ENCODE results near the gene REL.
"Not testable (repeated sequence)": the region's sequence is repeated elsewhere in the genome, so short reads cannot be mapped to it uniquely, and the experiment has no call there.

DNA sequence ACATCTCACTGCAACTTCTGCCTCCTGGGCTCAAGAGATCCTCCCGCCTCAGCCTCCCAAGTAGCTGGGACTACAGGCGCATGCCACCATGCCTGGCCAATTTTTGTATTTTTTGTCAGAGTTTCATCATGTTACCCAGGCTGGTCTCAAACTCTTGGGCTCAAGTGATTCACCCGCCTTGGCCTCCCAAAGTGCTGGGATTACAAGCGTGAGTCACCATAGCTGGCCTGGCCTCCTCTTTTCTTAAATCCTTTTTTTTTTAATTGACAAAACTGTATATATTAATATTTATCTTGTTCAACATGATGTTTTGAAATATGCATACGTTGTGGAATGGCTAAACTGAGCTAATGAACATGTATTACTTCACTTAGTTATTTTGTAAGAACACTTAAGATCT, 50.7 kb downstream of the REL start:
- not testable (repeated sequence) for TF ChIP-seq CTCF (IDR thresholded peaks at IDR 0.05; ENCODE audit: insufficient read depth, low read length, poor library complexity, severe bottlenecking); EZH2phosphoT487 (conservative IDR thresholded peaks at IDR 0.05; ENCODE audit: low read length)
